EL (cell line): ENCODE results near the gene POLR2B.
"Not testable (repeated sequence)": the region's sequence is repeated elsewhere in the genome, so short reads cannot be mapped to it uniquely, and the experiment has no call there.

Source experiments
- DNase-seq: peaks from one replicate; pipeline ENCODE4 v3.0.0-alpha.2; 2016

Gene POLR2B

GRCh38 chr4:56978750-56979303 lies at the start of gene POLR2B:
Gene POLR2B (plus strand): TSS chr4:56978896. CDS start chr4:56978986, 90 bp downstream.
- DNase-seq = peak; percentile 95

- no peak for DNase-seq
Observed at GRCh38 chr4:56930638-56931037, 48.1 kb upstream of the POLR2B start.

DNA sequence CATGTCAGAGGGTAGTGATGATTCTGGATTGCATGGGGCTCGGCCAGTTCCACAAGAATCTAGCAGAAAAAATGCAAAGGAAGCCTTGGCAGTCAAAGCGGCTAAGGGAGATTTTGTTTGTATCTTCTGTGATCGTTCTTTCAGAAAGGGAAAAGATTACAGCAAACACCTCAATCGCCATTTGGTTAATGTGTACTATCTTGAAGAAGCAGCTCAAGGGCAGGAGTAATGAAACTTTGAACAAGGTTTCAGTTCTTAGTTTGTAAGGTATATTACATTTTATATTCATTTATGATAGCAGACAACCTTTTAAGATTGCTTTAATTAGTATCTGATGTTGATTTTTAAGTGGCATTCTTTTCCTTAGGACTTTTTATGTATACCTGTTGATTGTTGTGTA lies 46.8 kb upstream of the POLR2B start:
- DNase-seq = no peak

DNA sequence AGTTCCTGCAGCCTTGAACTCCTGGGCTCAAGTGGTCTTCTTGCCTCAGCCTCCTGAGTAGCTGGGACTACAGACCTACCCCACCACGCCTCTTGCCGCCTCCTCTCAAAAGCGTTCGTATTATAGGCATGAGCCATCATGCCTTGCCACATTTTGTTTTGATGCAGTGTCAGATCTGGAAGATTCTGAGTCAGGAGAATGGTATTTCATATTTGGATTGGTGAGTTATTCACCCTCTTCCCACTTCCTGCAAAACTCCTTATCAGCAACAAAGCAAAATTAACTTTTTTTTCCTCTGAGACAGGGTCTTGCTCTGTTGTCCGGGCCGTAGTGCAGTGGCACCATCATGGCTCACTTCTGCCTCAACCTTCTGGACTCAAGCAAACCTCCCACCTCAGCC lies 41.4 kb upstream of the POLR2B start:
- peak; percentile 94 for DNase-seq

GRCh38 chr4:56939826-56940225 lies 38.9 kb upstream of the POLR2B start:
- DNase-seq = not testable (repeated sequence)

- no peak for DNase-seq
Observed at GRCh38 chr4:56940403-56940802, 38.3 kb upstream of the POLR2B start.

- DNase-seq = no peak
Observed at GRCh38 chr4:56940971-56941370, 37.7 kb upstream of the POLR2B start.

GRCh38 chr4:56941403-56941802 lies 37.3 kb upstream of the POLR2B start:
- no peak for DNase-seq

DNA sequence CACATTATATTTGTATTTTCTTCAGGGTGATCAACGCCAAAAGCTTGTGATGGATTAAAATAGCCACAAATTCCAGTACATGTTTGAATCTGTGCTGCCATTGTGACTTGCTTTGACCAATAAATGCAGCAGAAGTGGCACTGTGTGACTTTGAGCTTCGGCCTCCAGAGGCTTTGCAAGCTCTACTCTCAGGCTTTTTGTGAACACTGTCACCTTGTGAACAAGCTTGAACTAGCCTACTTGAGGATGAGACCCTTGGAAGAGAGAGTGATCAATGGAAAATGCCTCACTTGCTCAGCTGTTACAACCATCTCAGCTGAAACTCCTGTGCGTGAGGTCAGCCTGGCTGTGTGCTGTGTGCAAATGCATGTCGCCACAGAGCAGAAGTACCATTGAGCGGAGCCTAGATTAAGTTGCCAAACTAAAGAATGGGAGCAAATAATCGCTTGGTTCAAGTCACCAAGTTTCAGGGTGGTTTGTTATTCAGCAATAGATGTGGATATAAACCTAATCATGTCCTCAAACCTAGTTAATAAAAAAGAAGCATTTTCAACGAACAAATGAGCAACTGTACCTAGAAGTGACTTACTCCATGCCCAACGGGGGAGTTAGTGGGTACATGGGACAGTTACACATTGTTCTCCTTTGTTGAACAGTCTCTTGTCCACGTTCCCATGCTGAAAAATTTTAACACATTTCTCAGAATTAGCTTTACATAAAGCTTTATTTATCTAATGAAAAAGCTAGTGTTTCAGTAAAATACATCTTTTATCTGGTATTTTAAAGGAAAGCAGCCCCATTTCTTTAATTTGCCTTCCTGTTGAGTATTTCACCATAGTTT lies 24.8 kb upstream of the POLR2B start:
- no peak for DNase-seq

DNA sequence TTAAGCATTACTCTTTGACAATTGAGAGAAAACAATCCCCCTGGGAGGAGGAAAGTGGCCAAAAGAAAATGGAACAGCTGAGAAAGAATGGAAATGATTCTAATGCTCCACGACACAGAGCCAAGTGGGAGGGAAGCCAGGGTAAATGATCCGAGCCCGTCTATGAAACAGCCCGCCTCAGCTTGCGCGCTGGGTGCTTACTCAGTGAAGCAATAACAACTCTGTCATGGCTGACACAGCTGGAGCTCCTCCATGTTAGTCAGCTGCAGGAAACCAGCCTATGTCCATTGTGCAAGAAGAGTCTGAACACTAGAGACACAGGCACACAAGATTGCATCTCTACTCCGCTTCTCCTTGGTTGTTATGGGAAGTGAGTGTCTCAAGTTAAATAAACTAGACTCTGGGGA lies 20.6 kb upstream of the POLR2B start:
- DNase-seq = peak; percentile 87

GRCh38 chr4:56959100-56959499 lies 19.6 kb upstream of the POLR2B start:
- no peak for DNase-seq

DNA sequence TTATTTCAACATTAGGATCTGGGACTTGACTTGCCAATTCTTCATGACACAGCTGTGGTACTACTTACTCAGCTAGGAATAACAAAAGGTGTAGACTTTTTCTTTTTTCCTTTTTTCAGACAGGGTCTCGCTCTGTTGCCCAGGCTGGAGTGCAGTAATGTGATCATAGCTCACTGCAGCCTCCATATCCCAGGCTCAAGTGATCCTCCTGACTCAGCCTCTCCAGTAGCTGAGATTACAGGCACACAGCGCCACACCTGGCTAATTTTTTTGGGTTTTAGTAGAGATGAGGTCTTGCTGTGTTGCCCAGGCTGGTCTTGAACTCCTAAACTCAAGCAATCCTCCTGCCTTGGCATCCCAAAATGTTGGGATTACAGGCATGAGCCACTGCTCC lies 17.6 kb upstream of the POLR2B start:
- no peak for DNase-seq

- DNase-seq = no peak
Observed at GRCh38 chr4:56971383-56971782, 7.3 kb upstream of the POLR2B start.

DNA sequence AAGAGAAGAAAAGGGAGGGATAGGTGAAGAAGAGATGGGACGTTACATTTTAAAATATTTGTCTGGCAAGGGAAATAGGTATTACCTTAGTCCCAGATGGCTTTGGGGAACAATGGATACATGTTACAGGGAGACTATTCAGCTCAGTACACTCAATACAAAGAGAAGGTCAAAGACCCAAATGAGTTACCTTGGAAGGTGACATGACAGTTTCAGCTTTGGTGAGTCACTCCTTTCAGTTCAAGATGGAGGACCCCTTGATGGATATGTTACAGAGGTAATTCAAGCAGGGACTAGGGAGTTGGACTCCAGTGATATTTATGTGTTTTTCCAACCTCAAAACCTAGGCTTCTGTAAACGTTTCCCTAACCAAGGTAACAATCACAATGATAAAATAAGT lies 6.3 kb upstream of the POLR2B start:
- no peak for DNase-seq

- no peak for DNase-seq
Observed at GRCh38 chr4:56972809-56973208, 5.9 kb upstream of the POLR2B start.

DNA sequence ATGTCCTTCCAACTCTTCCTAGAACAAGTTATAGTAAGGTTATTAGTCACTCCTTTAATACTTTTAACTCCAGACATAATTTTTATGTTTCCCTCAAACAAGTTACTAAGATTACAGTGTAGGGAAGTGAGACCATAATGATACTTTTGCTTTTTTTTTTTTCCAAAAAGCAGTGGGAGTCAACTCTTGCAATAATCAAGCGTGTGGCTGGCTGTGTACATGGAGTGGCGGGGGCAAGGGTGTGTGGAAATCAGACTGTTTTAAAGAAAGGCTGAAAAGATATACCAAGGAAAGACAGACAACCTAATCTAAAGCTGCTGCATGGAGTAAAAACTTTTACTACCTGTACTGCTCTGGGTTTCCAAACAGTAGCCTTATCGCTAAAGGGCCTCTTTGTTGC lies 5.4 kb upstream of the POLR2B start:
- no peak for DNase-seq

GRCh38 chr4:56976283-56976836 lies 2.3 kb upstream of the POLR2B start:
- DNase-seq = peak; percentile 17

DNA sequence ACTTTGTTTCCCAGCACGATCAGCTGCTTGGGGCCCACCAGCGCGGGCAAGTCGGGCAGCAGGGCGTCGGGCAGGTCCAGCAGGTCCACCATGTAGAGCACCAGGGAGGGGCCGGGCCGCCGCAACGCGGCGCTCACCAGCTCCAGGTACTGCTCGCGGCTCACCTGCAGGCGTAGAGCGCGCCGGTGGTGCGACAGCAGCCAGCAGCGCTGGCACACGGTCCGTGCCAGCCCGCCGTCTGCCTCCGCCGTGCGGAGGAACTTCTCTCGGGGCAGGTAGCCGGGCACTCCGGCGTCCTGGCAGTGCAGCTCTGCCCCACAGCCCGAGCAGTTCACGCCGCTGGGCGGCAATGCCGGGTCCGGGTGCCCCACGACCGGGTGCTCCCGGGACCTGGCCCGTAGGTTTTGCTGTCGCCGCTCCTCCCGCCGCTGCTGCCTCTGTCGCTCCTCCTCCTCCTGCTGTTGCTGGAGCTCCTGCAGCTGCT lies 1.8 kb upstream of the POLR2B start:
- no peak for DNase-seq

DNA sequence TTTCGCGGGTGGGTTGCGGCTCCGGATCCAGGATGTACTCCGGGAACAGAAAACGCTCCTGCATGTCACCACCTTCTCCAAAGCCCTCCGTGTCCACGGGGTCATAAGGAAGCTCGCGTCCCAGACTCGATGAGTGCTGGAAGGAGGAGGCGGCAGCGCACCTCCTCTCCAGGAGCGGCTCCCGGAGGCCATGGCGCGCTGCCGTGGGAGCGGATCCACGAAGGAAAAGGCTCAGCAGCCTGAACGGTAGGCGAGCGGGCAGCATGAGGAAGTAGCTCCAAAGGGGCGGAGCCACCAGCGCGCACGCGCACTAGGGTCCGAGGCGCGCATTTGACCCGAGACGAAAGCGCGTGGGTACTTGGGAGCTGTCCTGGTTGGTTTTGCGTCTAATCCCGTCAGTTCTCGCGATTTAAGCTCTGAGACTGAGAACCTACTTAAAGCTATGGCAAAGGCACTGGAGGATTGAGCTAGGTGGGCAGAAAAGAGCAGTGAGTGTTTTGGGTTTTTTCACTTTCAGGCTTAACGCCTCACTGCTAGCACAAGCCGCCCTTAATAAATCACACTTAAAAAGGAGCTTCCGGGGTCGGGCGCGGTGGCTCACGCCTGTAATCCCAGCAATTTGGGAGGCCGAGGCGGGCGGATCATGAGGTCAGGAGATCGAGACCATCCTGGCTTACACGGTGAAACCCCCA lies 1.2 kb upstream of the POLR2B start, which contains the start of gene NOA1:
Gene NOA1, minus strand, starts transcription at position 286 of the 692 bp plus-strand sequence. Its CDS starts 21 bp downstream, at position 265.
- DNase-seq = peak; percentile 98

GRCh38 chr4:56979421-56980072 lies 851 bp downstream of the POLR2B start:
- peak; percentile 37 for DNase-seq

DNA sequence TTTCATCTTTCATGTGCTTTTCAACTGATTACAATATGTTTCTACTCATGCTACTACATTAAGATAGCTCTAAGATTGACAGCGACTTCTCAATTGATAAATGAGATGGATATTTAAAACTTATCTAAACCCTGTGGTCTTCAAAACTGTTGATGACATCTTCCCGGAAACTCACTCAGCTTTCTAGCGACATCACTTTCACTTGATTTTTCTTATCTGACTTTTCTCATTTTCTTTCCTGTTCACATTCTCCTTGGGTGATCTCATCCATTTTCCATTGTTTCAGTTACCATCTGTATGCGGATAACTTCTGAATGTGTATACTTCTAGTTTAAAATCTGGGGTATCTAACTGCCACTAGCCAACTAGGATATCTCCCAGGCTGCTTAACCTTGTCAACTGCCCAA lies 3.1 kb downstream of the POLR2B start:
- peak; percentile 57 for DNase-seq

GRCh38 chr4:56986192-56986591 lies 7.5 kb downstream of the POLR2B start:
- no peak for DNase-seq

DNA sequence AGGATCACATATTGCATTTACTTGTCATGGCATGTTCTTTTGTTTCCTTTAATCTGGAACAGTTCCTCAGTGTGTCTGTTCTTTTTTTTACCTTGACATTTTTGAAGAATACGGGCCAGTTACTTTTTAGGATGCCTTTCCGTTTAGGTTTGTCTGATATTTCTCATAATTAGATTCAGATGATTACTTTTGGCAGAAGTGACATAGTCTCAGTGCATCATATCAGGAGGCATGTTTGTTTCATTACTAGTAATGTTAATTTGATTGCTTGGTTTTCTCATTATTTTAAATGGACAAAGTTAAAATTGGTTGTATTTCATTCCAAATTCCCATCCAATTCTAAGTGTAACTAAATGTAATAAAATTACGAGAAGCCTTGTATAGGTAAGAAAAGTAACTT lies 8.3 kb downstream of the POLR2B start:
- no peak for DNase-seq
